Liver (tissue), 9 donors: ENCODE data around the gene ICAM3. TPM values are rescaled to one million over a fixed set of nuclear protein-coding genes. Genes with fewer than 3 reads are reported as not detected.

Source experiments
- DNase-seq: peaks from one replicate; pipeline ENCODE4 v3.0.0-alpha.2; 2017; ENCODE audit warnings: low spot score
- H3K27ac ChIP-seq, 2 donors: one replicate each; pipeline ENCODE4 v1.7.0; 2013; ENCODE audit warnings: inconsistent platforms in 2 of 2, low read length in 2 of 2, control low read depth in 1 of 2, low read depth in 1 of 2, mild to moderate bottlenecking in 1 of 2
- H3K27me3 ChIP-seq, 4 donors: one replicate each; pipeline versions ENCODE4 v1.6.1 to v1.7.0; 2013; ENCODE audit warnings: low read length in 3 of 4, inconsistent platforms in 1 of 4, mild to moderate bottlenecking in 1 of 4, moderate library complexity in 1 of 4; ENCODE audit not compliant: control insufficient read depth in 4 of 4, insufficient read depth in 4 of 4
- H3K36me3 ChIP-seq, 4 donors: one replicate each; pipeline versions ENCODE4 v1.6.1 to v1.7.0; 2013; ENCODE audit warnings: low read length in 3 of 4, mild to moderate bottlenecking in 3 of 4, low read depth in 1 of 4, moderate library complexity in 1 of 4; ENCODE audit not compliant: control insufficient read depth in 4 of 4, insufficient read depth in 3 of 4
- H3K4me1 ChIP-seq, 4 donors: one replicate each; pipeline versions ENCODE4 v1.6.1 to v1.7.0; 2013; ENCODE audit warnings: low read length in 3 of 4, mild to moderate bottlenecking in 3 of 4, moderate library complexity in 1 of 4; ENCODE audit not compliant: control insufficient read depth in 4 of 4, insufficient read depth in 4 of 4
- H3K4me3 ChIP-seq, 3 donors: one replicate each; pipeline versions ENCODE4 v1.6.1 to v1.7.0; 2013; ENCODE audit warnings: low read length in 3 of 3, control low read depth in 1 of 3, low read depth in 1 of 3, mild to moderate bottlenecking in 1 of 3
- H3K9ac ChIP-seq, 2 donors: one replicate each; pipeline ENCODE4 v1.7.0; 2013; ENCODE audit warnings: low read length in 2 of 2, mild to moderate bottlenecking in 2 of 2, moderate library complexity in 2 of 2, control low read depth in 1 of 2, low read depth in 1 of 2
- H3K9me3 ChIP-seq, 4 donors: one replicate each; pipeline versions ENCODE4 v1.6.1 to v1.7.0; 2013; ENCODE audit warnings: low read length in 3 of 4; ENCODE audit not compliant: control insufficient read depth in 4 of 4
- FOXA1 ChIP-seq: IDR thresholded peaks from 2 replicates; pipeline ENCODE4 v1.6.1; 2016; ENCODE audit warnings: antibody characterized with exemption
- FOXA2 ChIP-seq: IDR thresholded peaks from 2 replicates; pipeline ENCODE4 v1.6.1; 2016; ENCODE audit warnings: antibody characterized with exemption
- GABPA ChIP-seq, 2 donors: IDR thresholded peaks in 1 of 2; conservative IDR thresholded peaks in 1 of 2; 2 replicates each; pipeline ENCODE4 v1.6.1; 2016; ENCODE audit warnings: antibody characterized with exemption in 2 of 2, mild to moderate bottlenecking in 1 of 2, moderate library complexity in 1 of 2
- HNF4A ChIP-seq, 2 donors: conservative IDR thresholded peaks; 2 replicates each; pipeline ENCODE4 v1.6.1; 2016; ENCODE audit warnings: antibody characterized with exemption in 2 of 2, mild to moderate bottlenecking in 2 of 2
- HNF4G ChIP-seq: IDR thresholded peaks from 2 replicates; pipeline ENCODE4 v1.6.1; 2016; ENCODE audit warnings: antibody characterized with exemption
- JUND ChIP-seq, 2 donors: IDR thresholded peaks; 2 replicates each; pipeline ENCODE4 v1.6.1; 2016; ENCODE audit warnings: antibody characterized with exemption in 2 of 2
- NR2F2 ChIP-seq: IDR thresholded peaks from 2 replicates; pipeline ENCODE4 v1.6.1; 2016; ENCODE audit warnings: antibody characterized with exemption
- RAD21 ChIP-seq, 2 donors: IDR thresholded peaks; 2 replicates each; pipeline ENCODE4 v1.6.1; 2016; ENCODE audit warnings: antibody characterized with exemption in 2 of 2, mild to moderate bottlenecking in 2 of 2
- SP1 ChIP-seq: IDR thresholded peaks from 2 replicates; pipeline ENCODE4 v1.6.1; 2018; ENCODE audit warnings: antibody characterized with exemption, mild to moderate bottlenecking
- TAF1 ChIP-seq: conservative IDR thresholded peaks from 2 replicates; pipeline ENCODE4 v1.6.1; 2016; ENCODE audit warnings: antibody characterized with exemption, mild to moderate bottlenecking
- WGBS: extraction: QIAGEN DNeasy Blood & Tissue Kit; methylation state at CpG from one replicate; pipeline ENCODE4 v1.1.7; 2013; 5-methylcytosine and 5-hydroxymethylcytosine counted together
- polyA plus RNA-seq, 2 donors: library from polyadenylated mRNA; stranded (reverse) in 1 of 2; unstranded in 1 of 2; fragments of 200-250 nt in 1 of 2; fragments of >200 nt in 1 of 2; fragmentation: Nextera tagmentation in 1 of 2; extraction: Ambion mirVana in 1 of 2; gene quantifications; one replicate each; pipeline versions ENCODE4 v1.2.1 to v1.2.3, GENCODE V29; 2013 to 2015
- total RNA-seq, 2 donors: library from RNA; depleted of rRNA; stranded (reverse); fragments of >200 nt; gene quantifications; one replicate each; pipeline ENCODE4 v1.2.3, GENCODE V29; 2014
- TF ChIP-seq, protein P1 (sequence below): IDR thresholded peaks from 2 replicates; pipeline ENCODE4 v1.6.1; 2016; ENCODE audit warnings: antibody characterized with exemption, mild to moderate bottlenecking
- TF ChIP-seq, protein P2 (sequence below): fragments of 150-350 bp; IDR thresholded peaks from 2 replicates; pipeline ENCODE4 v1.5.1; 2017; ENCODE audit warnings: improper control_type of control experiment, low read depth, low read length; ENCODE audit not compliant: missing input control
- TF ChIP-seq, protein P3 (sequence below): IDR thresholded peaks from 2 replicates; pipeline ENCODE4 v1.6.1; 2016; ENCODE audit warnings: antibody characterized with exemption
- donor health status: healthy.
- donor health status: healthy.
- donor health status: healthy.
- donor health status: healthy.
- donor health status: healthy.

The ICAM3 gene
- total and polyA plus RNA-seq, 4 donors: 15.9 to 62.8 (median 21.0) TPM

DNA sequence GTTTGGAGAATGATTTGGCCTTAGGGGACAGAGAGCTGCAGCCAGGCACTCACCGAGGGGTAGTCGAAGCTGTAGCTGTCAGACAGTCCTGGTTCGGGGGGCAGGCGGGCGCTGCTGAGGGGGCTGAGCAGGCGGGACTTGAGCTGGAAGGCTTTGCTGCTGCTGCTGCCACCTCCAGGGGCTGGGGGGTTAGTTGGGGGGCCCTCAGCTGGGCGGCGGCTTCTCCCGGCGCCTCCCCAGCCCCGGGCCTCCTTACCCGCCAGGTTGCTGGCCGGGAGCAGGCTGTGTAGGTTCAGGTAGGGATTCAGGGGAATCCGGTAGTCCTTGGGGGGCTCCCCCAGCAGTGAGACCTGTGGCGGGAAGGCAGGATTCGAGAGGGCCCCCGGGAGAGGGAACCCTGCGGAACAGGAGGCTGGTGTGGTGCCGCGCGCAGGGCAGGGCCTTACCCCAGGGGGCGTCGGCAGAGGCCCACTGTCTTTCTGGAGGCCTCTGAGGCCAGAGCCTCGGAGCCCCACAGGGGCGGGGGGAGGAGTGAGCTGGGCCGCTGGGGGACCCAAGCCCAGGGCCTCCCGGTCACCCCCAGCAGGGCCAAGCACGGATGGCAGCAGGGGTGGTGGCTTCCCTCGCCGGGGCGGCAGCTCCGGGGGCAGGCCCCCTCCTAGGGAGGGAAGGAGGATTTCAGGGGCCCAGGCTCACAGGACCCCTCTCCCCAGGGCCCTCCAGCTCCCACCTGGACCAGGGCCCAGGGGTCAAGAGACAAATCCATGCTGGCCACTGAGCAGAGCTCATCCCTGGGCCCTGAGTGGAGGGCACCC lies 18.6 kb downstream of the ICAM3 start:
- Histone ChIP-seq H3K27ac (no peak overlapping the region), H3K9ac (no peak overlapping the region)
- 95% methylated on average over 32 of the region's 32 CpGs for WGBS

DNA sequence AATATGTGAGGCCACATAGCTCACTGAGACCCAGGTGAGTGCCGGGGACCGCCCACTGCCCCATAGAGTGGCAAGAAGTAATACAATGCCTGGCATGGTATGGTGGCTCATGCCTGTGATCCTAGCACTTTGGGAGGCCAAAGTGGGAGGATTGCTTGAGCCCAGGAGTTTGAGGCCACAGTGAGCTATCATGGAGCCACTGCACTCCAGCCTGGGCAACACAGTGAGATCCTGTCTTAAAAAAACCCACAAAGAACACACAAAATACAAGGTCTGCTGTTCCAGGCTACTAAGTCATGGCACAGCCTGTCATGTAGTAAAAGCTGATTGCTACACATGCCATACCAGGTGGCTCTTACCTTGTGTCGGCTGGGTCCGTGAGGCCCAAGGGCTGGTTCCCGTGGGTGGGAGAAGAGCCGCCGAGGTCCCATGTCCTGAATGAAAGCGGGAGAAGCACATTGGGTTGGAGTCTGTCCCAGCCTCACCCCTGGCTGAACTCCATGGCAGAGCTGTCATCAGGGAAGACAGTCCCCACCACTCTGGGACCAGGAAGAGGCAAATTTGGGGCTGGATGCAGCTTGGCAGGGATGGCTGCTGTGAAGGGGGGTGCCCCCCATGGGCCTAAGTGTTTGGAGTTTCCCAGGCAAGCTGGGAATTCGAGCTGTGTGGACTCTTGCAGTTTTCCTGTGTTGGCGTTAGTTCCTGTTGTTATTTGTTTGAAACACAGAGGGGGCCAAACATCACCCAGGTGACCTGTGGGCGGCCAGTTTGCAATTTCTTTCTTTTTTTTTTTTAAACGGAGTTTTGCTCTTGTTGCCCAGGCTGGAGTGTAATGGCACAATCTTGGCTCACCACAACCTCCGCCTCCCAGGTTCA lies 20.4 kb downstream of the ICAM3 start:
- no peak overlapping the region for H3K27ac ChIP-seq
- TF ChIP-seq JUND (IDR thresholded peaks at IDR 0.05) (no peak), FOXA2 (no peak), HNF4A (conservative IDR thresholded peaks at IDR 0.05) (no peak), FOXA1 (no peak), NR2F2 (no peak), SP1 (no peak)
- TF ChIP-seq, protein P1, sequence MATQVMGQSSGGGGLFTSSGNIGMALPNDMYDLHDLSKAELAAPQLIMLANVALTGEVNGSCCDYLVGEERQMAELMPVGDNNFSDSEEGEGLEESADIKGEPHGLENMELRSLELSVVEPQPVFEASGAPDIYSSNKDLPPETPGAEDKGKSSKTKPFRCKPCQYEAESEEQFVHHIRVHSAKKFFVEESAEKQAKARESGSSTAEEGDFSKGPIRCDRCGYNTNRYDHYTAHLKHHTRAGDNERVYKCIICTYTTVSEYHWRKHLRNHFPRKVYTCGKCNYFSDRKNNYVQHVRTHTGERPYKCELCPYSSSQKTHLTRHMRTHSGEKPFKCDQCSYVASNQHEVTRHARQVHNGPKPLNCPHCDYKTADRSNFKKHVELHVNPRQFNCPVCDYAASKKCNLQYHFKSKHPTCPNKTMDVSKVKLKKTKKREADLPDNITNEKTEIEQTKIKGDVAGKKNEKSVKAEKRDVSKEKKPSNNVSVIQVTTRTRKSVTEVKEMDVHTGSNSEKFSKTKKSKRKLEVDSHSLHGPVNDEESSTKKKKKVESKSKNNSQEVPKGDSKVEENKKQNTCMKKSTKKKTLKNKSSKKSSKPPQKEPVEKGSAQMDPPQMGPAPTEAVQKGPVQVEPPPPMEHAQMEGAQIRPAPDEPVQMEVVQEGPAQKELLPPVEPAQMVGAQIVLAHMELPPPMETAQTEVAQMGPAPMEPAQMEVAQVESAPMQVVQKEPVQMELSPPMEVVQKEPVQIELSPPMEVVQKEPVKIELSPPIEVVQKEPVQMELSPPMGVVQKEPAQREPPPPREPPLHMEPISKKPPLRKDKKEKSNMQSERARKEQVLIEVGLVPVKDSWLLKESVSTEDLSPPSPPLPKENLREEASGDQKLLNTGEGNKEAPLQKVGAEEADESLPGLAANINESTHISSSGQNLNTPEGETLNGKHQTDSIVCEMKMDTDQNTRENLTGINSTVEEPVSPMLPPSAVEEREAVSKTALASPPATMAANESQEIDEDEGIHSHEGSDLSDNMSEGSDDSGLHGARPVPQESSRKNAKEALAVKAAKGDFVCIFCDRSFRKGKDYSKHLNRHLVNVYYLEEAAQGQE: no peak
- H3K9ac ChIP-seq: no peak overlapping the region
- WGBS: 90% methylated on average over 13 of the region's 13 CpGs
- peaks cover 19 to 56% (median 31%) of the 10 kb centered on the region in 4 donors for H3K36me3 ChIP-seq
- H3K9me3 ChIP-seq: no peaks in the 10 kb centered on the region
- no peak for DNase-seq
- H3K4me1 ChIP-seq: peaks cover 3 to 17% (median 9%) of the 10 kb centered on the region in 4 donors
- H3K27me3 ChIP-seq: no peaks in the 10 kb centered on the region
- H3K4me3 ChIP-seq: no peak overlapping the region

More for the DNA sequence above, 18.6 kb downstream of the ICAM3 start:
- Histone ChIP-seq H3K4me1 (peaks cover 0 to 8% (median 4%) of the 10 kb centered on the region in 4 donors), H3K27me3 (no peaks in the 10 kb centered on the region), H3K36me3 (peaks cover 19 to 68% (median 38%) of the 10 kb centered on the region in 4 donors), H3K4me3 (no peak overlapping the region), H3K9me3 (no peaks in the 10 kb centered on the region)
- TF ChIP-seq, protein P2, sequence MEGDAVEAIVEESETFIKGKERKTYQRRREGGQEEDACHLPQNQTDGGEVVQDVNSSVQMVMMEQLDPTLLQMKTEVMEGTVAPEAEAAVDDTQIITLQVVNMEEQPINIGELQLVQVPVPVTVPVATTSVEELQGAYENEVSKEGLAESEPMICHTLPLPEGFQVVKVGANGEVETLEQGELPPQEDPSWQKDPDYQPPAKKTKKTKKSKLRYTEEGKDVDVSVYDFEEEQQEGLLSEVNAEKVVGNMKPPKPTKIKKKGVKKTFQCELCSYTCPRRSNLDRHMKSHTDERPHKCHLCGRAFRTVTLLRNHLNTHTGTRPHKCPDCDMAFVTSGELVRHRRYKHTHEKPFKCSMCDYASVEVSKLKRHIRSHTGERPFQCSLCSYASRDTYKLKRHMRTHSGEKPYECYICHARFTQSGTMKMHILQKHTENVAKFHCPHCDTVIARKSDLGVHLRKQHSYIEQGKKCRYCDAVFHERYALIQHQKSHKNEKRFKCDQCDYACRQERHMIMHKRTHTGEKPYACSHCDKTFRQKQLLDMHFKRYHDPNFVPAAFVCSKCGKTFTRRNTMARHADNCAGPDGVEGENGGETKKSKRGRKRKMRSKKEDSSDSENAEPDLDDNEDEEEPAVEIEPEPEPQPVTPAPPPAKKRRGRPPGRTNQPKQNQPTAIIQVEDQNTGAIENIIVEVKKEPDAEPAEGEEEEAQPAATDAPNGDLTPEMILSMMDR: no peak
- TF ChIP-seq RAD21 (IDR thresholded peaks at IDR 0.05): no peak
- TF ChIP-seq, protein P3, sequence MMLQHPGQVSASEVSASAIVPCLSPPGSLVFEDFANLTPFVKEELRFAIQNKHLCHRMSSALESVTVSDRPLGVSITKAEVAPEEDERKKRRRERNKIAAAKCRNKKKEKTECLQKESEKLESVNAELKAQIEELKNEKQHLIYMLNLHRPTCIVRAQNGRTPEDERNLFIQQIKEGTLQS: no peak
- no peak for TF ChIP-seq GABPA (IDR thresholded peaks at IDR 0.05 in 1 of 2, conservative IDR thresholded peaks at IDR 0.05 in 1 of 2)
- TF ChIP-seq FOXA2: no peak
- no peak for TF ChIP-seq HNF4G
- TF ChIP-seq TAF1: no peak
- no peak for DNase-seq
